Measurements from ENCODE around the gene RESP18. TPM values are rescaled to one million over a fixed set of nuclear protein-coding genes. Genes with fewer than 3 reads are reported as not detected.

RESP18 gene
- total and polyA plus RNA-seq, 2 donors (not counting 1 experiment from before 2014, with no cell fraction given): not detected

DNA sequence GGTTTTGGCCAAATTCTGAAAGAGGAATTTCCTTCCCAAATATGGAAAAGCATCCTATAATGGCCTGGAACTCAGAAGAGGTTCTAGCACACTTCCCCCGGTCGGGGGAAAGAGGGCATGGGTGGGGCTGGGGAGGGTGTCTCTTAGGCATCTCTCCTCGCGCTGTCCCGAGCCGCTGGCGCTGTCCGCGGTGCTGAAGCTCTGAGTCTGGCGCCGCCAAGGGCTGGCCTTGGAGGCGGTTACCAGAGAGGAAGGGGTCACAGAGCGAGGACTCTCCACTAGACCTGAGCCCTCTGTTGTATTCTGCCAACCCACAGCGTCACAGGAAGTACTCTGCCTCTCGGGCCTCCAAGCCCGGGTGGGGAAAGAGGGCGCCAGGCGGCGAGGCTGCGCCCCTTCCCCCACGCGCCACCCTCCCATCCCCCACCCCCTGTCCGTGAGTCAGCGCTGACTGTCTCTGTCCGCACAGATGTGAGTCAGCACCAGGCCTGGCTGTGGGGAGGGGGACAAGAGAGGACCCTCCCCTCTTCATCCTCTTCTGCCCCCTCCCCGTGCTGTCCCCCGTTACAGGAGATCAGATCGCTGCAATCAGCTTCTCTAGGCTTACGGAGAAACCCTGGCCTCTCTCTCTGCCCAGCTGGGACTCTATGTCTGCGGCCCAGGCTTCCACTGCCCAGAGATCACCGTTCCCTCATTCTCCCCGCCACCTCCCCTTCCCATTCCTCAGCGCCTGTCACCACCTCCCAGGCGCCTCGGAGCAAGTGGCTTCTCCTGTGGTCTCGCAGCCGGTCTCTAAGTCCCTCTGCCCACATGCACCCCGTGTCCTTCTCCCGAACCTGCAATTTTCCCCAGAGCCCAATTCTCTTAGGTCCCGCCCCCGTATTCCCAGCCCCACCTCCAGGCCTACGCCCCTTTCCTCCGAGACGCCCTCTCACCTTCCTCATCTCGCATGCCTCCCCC, 24.1 kb downstream of the RESP18 start:
- Histone ChIP-seq H3K27ac (ENCODE audit: low read length in 2 of 2) (no peak overlapping the region), H3K9me3 (ENCODE audit: control extremely low read depth in 1 of 3, control insufficient read depth in 2 of 3, insufficient read depth in 1 of 3, low read length in 2 of 3) (peaks cover 0 to 18% (median 0%) of the 10 kb centered on the region in 3 donors), H3K36me3 (replicated peaks in 1 of 2; ENCODE audit: control extremely low read depth in 1 of 2, control insufficient read depth in 1 of 2, extremely low read depth in 1 of 2, insufficient read depth in 2 of 2, low read length in 1 of 2) (no peaks in the 10 kb centered on the region), H3K4me2 (replicated peaks; ENCODE audit: low read depth, low read length, poor library complexity, severe bottlenecking) (no peak overlapping the region), H3K4me1 (ENCODE audit: control insufficient read depth in 2 of 2, insufficient read depth in 2 of 2, low read length in 2 of 2) (peaks cover 0 to 6% of the 10 kb centered on the region in 2 donors), H3K27me3 (replicated peaks in 1 of 4; ENCODE audit: control extremely low read depth in 1 of 4, control insufficient read depth in 3 of 4, insufficient read depth in 4 of 4, low read length in 3 of 4) (peaks cover 0 to 37% (median 29%) of the 10 kb centered on the region in 4 experiments), H3K79me2 (ENCODE audit: control insufficient read depth, insufficient read depth, low read length) (no peaks in the 10 kb centered on the region), H4K20me1 (ENCODE audit: control insufficient read depth, insufficient read depth, low read length, poor library complexity, severe bottlenecking) (no peaks in the 10 kb centered on the region), H2AFZ (ENCODE audit: insufficient read depth, low read depth, low read length, poor library complexity, severe bottlenecking) (no peak overlapping the region), H3K4me3 (ENCODE audit: control extremely low read depth in 1 of 5, extremely low read depth in 1 of 5, insufficient read depth in 1 of 5, low read depth in 2 of 5, low read length in 4 of 5) (no peak overlapping the region), H3K9ac (ENCODE audit: low read length) (no peak overlapping the region)
- no peak overlapping the region for H3K27ac Mint-ChIP-seq
- 8% methylated on average over 29 of the region's 45 CpGs for WGBS (ENCODE audit: insufficient coverage)
- TF ChIP-seq CTCF (IDR thresholded peaks at IDR 0.05): no peak
- no peak for TF ChIP-seq EZH2 (IDR thresholded peaks at IDR 0.05; ENCODE audit: borderline replicate concordance, insufficient read depth, low read depth, low read length, poor library complexity, severe bottlenecking)
- ATAC-seq (ENCODE audit: low read depth) (peak; percentile 68), DNase-seq (peak; percentile 68)
- POLR2A ChIA-PET: no interaction called here
- peaks cover 2% of the 10 kb centered on the region for H3K4me1 Mint-ChIP-seq
- H3K27me3 Mint-ChIP-seq: peaks cover 62% of the 10 kb centered on the region
- intact Hi-C loops (cut with micrococcal nuclease): no loop called here
- H3K9me3 Mint-ChIP-seq (ENCODE audit: insufficient read depth): peaks cover 2% of the 10 kb centered on the region
- CTCF ChIA-PET: interaction anchor here (1.3 kb wide), 1 partner anchor 13 kb away, joined by 4 read pairs; no protein-coding TSS in a partner anchor
- no peak overlapping the region for H3K4me3 Mint-ChIP-seq

DNA sequence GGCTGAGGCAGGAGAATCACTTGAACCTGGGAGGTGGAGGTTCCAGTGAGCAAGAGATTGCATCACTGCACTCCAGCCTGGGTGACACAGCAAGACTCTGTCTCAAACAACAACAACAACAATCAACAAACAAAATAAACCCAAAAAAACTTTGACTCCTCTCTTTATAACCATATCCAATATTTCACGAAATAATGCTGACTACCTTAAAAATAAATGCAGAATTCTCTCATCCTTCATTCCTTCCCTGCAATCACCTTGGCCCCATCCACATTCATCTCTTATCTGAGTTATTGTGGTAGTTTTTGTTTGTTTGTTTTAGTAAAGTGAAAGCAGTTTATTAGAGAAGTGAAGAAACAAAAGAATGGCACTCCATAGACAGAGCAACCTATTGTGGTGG, 26.5 kb downstream of the RESP18 start:
- POLR2A ChIA-PET: no interaction called here
- DNase-seq (no peak), ATAC-seq (ENCODE audit: low read depth) (no peak)
- H3K4me3 Mint-ChIP-seq: no peak overlapping the region
- no peak overlapping the region for H3K4me2 ChIP-seq (replicated peaks; ENCODE audit: low read depth, low read length, poor library complexity, severe bottlenecking)
- intact Hi-C loops (cut with micrococcal nuclease): no loop called here
- no peaks in the 10 kb centered on the region for H4K20me1 ChIP-seq (ENCODE audit: control insufficient read depth, insufficient read depth, low read length, poor library complexity, severe bottlenecking)
- H3K36me3 ChIP-seq (replicated peaks in 1 of 2; ENCODE audit: control extremely low read depth in 1 of 2, control insufficient read depth in 1 of 2, extremely low read depth in 1 of 2, insufficient read depth in 2 of 2, low read length in 1 of 2): no peaks in the 10 kb centered on the region
- peaks cover 0 to 43% (median 30%) of the 10 kb centered on the region in 4 experiments for H3K27me3 ChIP-seq (replicated peaks in 1 of 4; ENCODE audit: control extremely low read depth in 1 of 4, control insufficient read depth in 3 of 4, insufficient read depth in 4 of 4, low read length in 3 of 4)
- H3K79me2 ChIP-seq (ENCODE audit: control insufficient read depth, insufficient read depth, low read length): no peaks in the 10 kb centered on the region
- no peak overlapping the region for H3K27ac ChIP-seq (ENCODE audit: low read length in 2 of 2)
- H3K9me3 ChIP-seq (ENCODE audit: control extremely low read depth in 1 of 3, control insufficient read depth in 2 of 3, insufficient read depth in 1 of 3, low read length in 2 of 3): peaks cover 0 to 17% (median 0%) of the 10 kb centered on the region in 3 donors
- peaks cover 0 to 6% of the 10 kb centered on the region in 2 donors for H3K4me1 ChIP-seq (ENCODE audit: control insufficient read depth in 2 of 2, insufficient read depth in 2 of 2, low read length in 2 of 2)
- peaks cover 70% of the 10 kb centered on the region for H3K27me3 Mint-ChIP-seq
- no peak for TF ChIP-seq CTCF (IDR thresholded peaks at IDR 0.05)
- no peak for TF ChIP-seq EZH2 (IDR thresholded peaks at IDR 0.05; ENCODE audit: borderline replicate concordance, insufficient read depth, low read depth, low read length, poor library complexity, severe bottlenecking)
- peaks cover 2% of the 10 kb centered on the region for H3K9me3 Mint-ChIP-seq (ENCODE audit: insufficient read depth)
- H3K4me1 Mint-ChIP-seq: peaks cover 2% of the 10 kb centered on the region
- CTCF ChIA-PET: no interaction called here
- H3K27ac Mint-ChIP-seq: no peak overlapping the region
- no peak overlapping the region for H2AFZ ChIP-seq (ENCODE audit: insufficient read depth, low read depth, low read length, poor library complexity, severe bottlenecking)
- H3K4me3 ChIP-seq (ENCODE audit: control extremely low read depth in 1 of 5, extremely low read depth in 1 of 5, insufficient read depth in 1 of 5, low read depth in 2 of 5, low read length in 4 of 5): no peak overlapping the region
- H3K9ac ChIP-seq (ENCODE audit: low read length): no peak overlapping the region
- no CpG with 5 or more reads among the region's 1 CpG for WGBS (ENCODE audit: insufficient coverage)
